K562 (cell line): Measurements from ENCODE around the gene SVOP. TPM values are rescaled to one million over a fixed set of nuclear protein-coding genes. Genes with fewer than 3 reads are reported as not detected.

Experiments used
- ATAC-seq: fragments of 200-7000 bp; cut with Tn5 transposase; 3 replicates; pipeline ENCODE4 v1.9.1; 2020; ENCODE audit warnings: moderate library complexity
- BruUV-seq: library from RNA; stranded (reverse); fragments of 400-500 nt; replicated peaks from 2 replicates; lab custom pipeline; 2021; lab: Mats Ljungman, UMichigan
- CTCF ChIA-PET: fragments of 300-600 bp; formaldehyde crosslinking; extraction: SDS; loops from one replicate; lab custom pipeline; 2021; ENCODE audit warnings: low intra/inter-chr PET ratio; lab: Yijun Ruan, JAX
- POLR2A ChIA-PET: fragments of 300-600, 350-650 bp; sonication (Branson Sonifier 250); formaldehyde crosslinking; extraction: SDS; loops from one replicate; lab custom pipeline; 2021; ENCODE audit warnings: antibody characterized with exemption, inconsistent platforms; lab: Yijun Ruan, JAX
- DNase-seq, 4 experiments: peaks; one replicate each; pipeline versions ENCODE4 v3.0.0 to v3.0.0-alpha.2; 2011 to 2018; ENCODE audit warnings: low spot score in 3 of 4, mixed read lengths in 3 of 4; ENCODE audit errors: extremely low read depth in 1 of 4
- FAIRE-seq: peaks from 2 replicates; lab custom pipeline; 2011; peaks lifted over from hg19 to GRCh38; lab: Jason Lieb, UNC
- H2AFZ ChIP-seq: 2 replicates; pipeline ENCODE4 v1.6.0; 2011; ENCODE audit warnings: low read depth, low read length, control low read depth, inconsistent platforms
- H3K27ac ChIP-seq: fragments of 200-600 bp; 3 replicates; pipeline ENCODE4 v1.8.0; 2011; ENCODE audit warnings: low read depth, mild to moderate bottlenecking, control low read depth, inconsistent platforms, low read length, moderate library complexity, mixed read lengths; ENCODE audit errors: extremely low read depth
- H3K27me3 ChIP-seq, 2 experiments: fragments of 300-600 bp in 1 of 2; 2 replicates in 1 of 2; 3 replicates in 1 of 2; pipeline versions ENCODE4 v1.6.0 to v1.8.0; 2011; ENCODE audit warnings: inconsistent platforms in 2 of 2, low read length in 2 of 2, mild to moderate bottlenecking in 1 of 2, mixed read lengths in 1 of 2, moderate library complexity in 1 of 2; ENCODE audit not compliant: control insufficient read depth in 2 of 2, insufficient read depth in 2 of 2
- H3K36me3 ChIP-seq: fragments of 300-600 bp; 3 replicates; pipeline ENCODE4 v1.8.0; 2011; ENCODE audit warnings: mild to moderate bottlenecking, low read length, inconsistent platforms; ENCODE audit not compliant: control insufficient read depth, insufficient read depth
- H3K4me1 ChIP-seq, 2 experiments: fragments of 200-600 bp in 1 of 2; replicated peaks in 1 of 2; 2 replicates in 1 of 2; 3 replicates in 1 of 2; pipeline versions ENCODE4 v1.5.1 to v1.8.0; 2011; ENCODE audit warnings: inconsistent platforms in 2 of 2, low read length in 2 of 2, mild to moderate bottlenecking in 1 of 2, mixed read lengths in 1 of 2, moderate library complexity in 1 of 2; ENCODE audit not compliant: control insufficient read depth in 2 of 2, insufficient read depth in 2 of 2
- H3K4me2 ChIP-seq: 2 replicates; pipeline ENCODE4 v1.6.1; 2011; ENCODE audit warnings: low read length, control low read depth, inconsistent platforms, mixed read lengths; ENCODE audit not compliant: insufficient read depth
- H3K4me3 ChIP-seq: fragments of 200-600 bp; sonication (generic), shearing (Covaris generic); 2 replicates; pipeline ENCODE4 v1.5.1; 2016; ENCODE audit warnings: control low read depth, inconsistent platforms
- H3K79me2 ChIP-seq: fragments of 200-600 bp; 3 replicates; pipeline ENCODE4 v1.8.0; 2011; ENCODE audit warnings: low read length, inconsistent platforms; ENCODE audit not compliant: control insufficient read depth, insufficient read depth
- H3K9ac ChIP-seq, 2 experiments: 2 replicates each; pipeline versions ENCODE4 v1.6.0 to v1.6.1; 2011; ENCODE audit warnings: low read depth in 2 of 2, low read length in 2 of 2, control low read depth in 1 of 2, inconsistent platforms in 1 of 2, mild to moderate bottlenecking in 1 of 2, mixed read lengths in 1 of 2; ENCODE audit not compliant: insufficient read depth in 1 of 2
- H3K9me1 ChIP-seq: one replicate; pipeline ENCODE4 v1.6.0; 2011; ENCODE audit warnings: inconsistent platforms, mild to moderate bottlenecking, low read length, moderate library complexity; ENCODE audit not compliant: control insufficient read depth, insufficient read depth
- H3K9me3 ChIP-seq: replicated peaks from 2 replicates; pipeline ENCODE4 v1.5.1; 2011; ENCODE audit warnings: low read depth, low read length, inconsistent platforms; ENCODE audit not compliant: control insufficient read depth, insufficient read depth
- H4K20me1 ChIP-seq: replicated peaks from 2 replicates; pipeline ENCODE4 v1.6.1; 2011; ENCODE audit warnings: low read length, inconsistent platforms, mixed read lengths; ENCODE audit not compliant: control insufficient read depth, insufficient read depth
- CBX2 ChIP-seq: fragments of 200-600 bp; sonication (generic); IDR thresholded peaks from one replicate; pipeline ENCODE4 v1.6.1; 2012; ENCODE audit warnings: mild to moderate bottlenecking, low read length, inconsistent platforms; ENCODE audit not compliant: insufficient read depth, poor library complexity, severe bottlenecking
- CREB5 ChIP-seq: fragments of 250-450 bp; sonication (Bioruptor Pico); IDR thresholded peaks from 2 replicates; pipeline ENCODE4 v1.5.0; 2020; ENCODE audit warnings: mild to moderate bottlenecking
- FOS ChIP-seq: IDR thresholded peaks from 3 replicates; pipeline ENCODE4 v1.6.1; 2011; ENCODE audit not compliant: insufficient read length; ENCODE audit errors: extremely low read depth
- GABPA ChIP-seq: fragments of 200-800 bp; sonication (Bioruptor generic); conservative IDR thresholded peaks from 2 replicates; pipeline ENCODE4 v1.6.1; 2016; ENCODE audit warnings: low read depth, missing genetic modification characterization, missing compliant biosample characterization
- HMGN3 ChIP-seq: IDR thresholded peaks from 2 replicates; pipeline ENCODE4 v1.6.1; 2011; ENCODE audit warnings: borderline replicate concordance, low read depth, mild to moderate bottlenecking, mixed read lengths, low read length; ENCODE audit not compliant: insufficient read length; ENCODE audit errors: extremely low read depth
- JUND ChIP-seq, 2 experiments: IDR thresholded peaks; 2 replicates in 1 of 2; 3 replicates in 1 of 2; pipeline ENCODE4 v1.6.1; 2011; ENCODE audit warnings: borderline replicate concordance in 2 of 2, low read depth in 2 of 2, low read length in 2 of 2, improper control_type of control experiment in 1 of 2, missing biosample characterization in 1 of 2, missing genetic modification characterization in 1 of 2, missing genetic modification reagents in 1 of 2
- NFE2L1 ChIP-seq: fragments of 450-650 bp; IDR thresholded peaks from 2 replicates; pipeline ENCODE4 v1.6.1; 2016; ENCODE audit warnings: missing genetic modification characterization, low read depth, mild to moderate bottlenecking, missing compliant biosample characterization, moderate library complexity, borderline replicate concordance
- SMC3 ChIP-seq: conservative IDR thresholded peaks from 2 replicates; pipeline ENCODE4 v1.6.1; 2011; ENCODE audit warnings: low read depth, low read length, improper control_type of control experiment; ENCODE audit not compliant: insufficient read depth
- TFAM ChIP-seq: fragments of 250-450 bp; sonication (Bioruptor Pico); conservative IDR thresholded peaks from 2 replicates; pipeline ENCODE4 v1.5.0; 2021; ENCODE audit warnings: mild to moderate bottlenecking, moderate library complexity
- TGIF2 ChIP-seq: sonication (generic); formaldehyde crosslinking; IDR thresholded peaks from 2 replicates; pipeline ENCODE4 v1.8.1; 2022; ENCODE audit warnings: mild to moderate bottlenecking, missing genetic modification reagents, moderate library complexity
- ZNF398 ChIP-seq: fragments of 250-450 bp; sonication (Bioruptor Pico); IDR thresholded peaks from 2 replicates; pipeline ENCODE4 v1.8.0; 2021; ENCODE audit warnings: moderate library complexity, mild to moderate bottlenecking, inconsistent platforms
- ZNF764 ChIP-seq: fragments of 250-450 bp; sonication (Bioruptor Pico); IDR thresholded peaks from 2 replicates; pipeline ENCODE4 v1.4.0; 2020; ENCODE audit warnings: low read depth, mild to moderate bottlenecking, moderate library complexity
- WGBS: fragments of 100-300 bp; shearing (Covaris generic); methylation state at CpG from one replicate; pipeline ENCODE4 v1.1.6; 2016; ENCODE audit warnings: low coverage, mixed read lengths; ENCODE audit not compliant: insufficient coverage; ENCODE audit errors: missing lambda C conversion rate; 5-methylcytosine and 5-hydroxymethylcytosine counted together
- in situ Hi-C: fragments of 300-500 bp; cut with MboI; formaldehyde crosslinking; loops from 4 replicates; pipeline ENCODE4 v1.15.0; 2018; ENCODE audit warnings: inconsistent platforms, mixed read lengths
- intact Hi-C: fragments of 100-400 bp; cut with micrococcal nuclease; formaldehyde crosslinking; loops from 2 replicates; pipeline ENCODE4 v1.14.2; 2022
- polyA plus RNA-seq, 8 experiments: library from polyadenylated mRNA; depleted of rRNA in 4 of 8; stranded (reverse) in 5 of 8; unstranded in 3 of 8; fragments of >200 nt; fragmentation: Nextera tagmentation in 2 of 8; fragmentation: Illumina TruSeq in 1 of 8; extraction: Ambion mirVana in 2 of 8; extraction: Trizol in 1 of 8; gene quantifications; 2 replicates each; pipeline versions ENCODE4 v1.2.1 to v1.2.3, GENCODE V29; 2011 to 2014; ENCODE audit warnings: inconsistent platforms in 1 of 8, missing spikeins in 1 of 8
- total RNA-seq, 7 experiments: library from RNA; depleted of rRNA in 6 of 7; stranded (reverse); fragments of >200 nt in 6 of 7; fragmentation: Illumina TruSeq in 2 of 7; extraction: Trizol in 2 of 7; gene quantifications; 2 replicates each; pipeline versions ENCODE4 v1.2.1 to v1.2.3, GENCODE V29; 2011 to 2021; ENCODE audit warnings: low replicate concordance in 1 of 7
- TF ChIP-seq, protein P1 (sequence below): sonication (generic); formaldehyde crosslinking; IDR thresholded peaks from 2 replicates; pipeline ENCODE4 v1.8.0; 2022; ENCODE audit warnings: missing genetic modification reagents, mild to moderate bottlenecking, borderline replicate concordance
- TF ChIP-seq, protein P2 (sequence below): fragments of 450-650 bp; formaldehyde crosslinking; IDR thresholded peaks from 2 replicates; pipeline ENCODE4 v1.4.0; 2022; ENCODE audit warnings: mild to moderate bottlenecking, moderate library complexity

Gene SVOP
- total and polyA plus RNA-seq, 9 of the 15 experiments (the other 6 are each of a cell fraction or from before 2014, with no cell fraction given), result 0.01 to 0.09 (median 0.06) TPM; not detected in 1

DNA sequence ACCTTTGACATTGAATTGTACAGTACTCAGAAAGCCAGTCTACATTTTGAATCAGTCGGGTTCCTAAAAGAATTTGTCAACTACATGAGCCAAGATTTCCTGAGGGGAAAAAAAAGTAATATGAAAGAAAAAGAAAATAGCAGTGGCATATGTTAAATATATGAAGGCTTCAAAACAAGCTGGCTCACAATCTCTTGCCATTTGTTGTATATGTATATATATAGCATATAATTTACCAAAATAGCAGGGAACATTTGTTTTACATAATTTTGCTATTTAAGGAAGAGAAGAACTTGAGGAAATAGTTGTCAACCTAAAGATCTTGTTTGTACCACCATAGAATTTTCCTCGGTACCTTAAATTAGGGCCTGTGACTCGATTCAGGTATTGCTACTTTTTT lies 16.9 kb downstream of the SVOP start:
- Histone ChIP-seq H4K20me1 (no peaks in the 10 kb centered on the region), H2AFZ (no peak overlapping the region), H3K27ac (no peak overlapping the region), H3K4me2 (no peak overlapping the region), H3K9me3 (no peaks in the 10 kb centered on the region), H3K4me3 (no peak overlapping the region), H3K36me3 (no peaks in the 10 kb centered on the region), H3K9ac (no peak overlapping the region), H3K9me1 (no peaks in the 10 kb centered on the region), H3K79me2 (no peaks in the 10 kb centered on the region), H3K27me3 (peaks cover 3 to 4% of the 10 kb centered on the region in 2 experiments; a peak in 2 of 5 replicates), H3K4me1 (no peaks in the 10 kb centered on the region)
- POLR2A ChIA-PET, result interaction anchor here (1.0 kb wide), 1 partner anchor 19 kb away, joined by 4 read pairs; no protein-coding TSS in a partner anchor
- intact Hi-C loops, result no loop called here
- no peak for FAIRE-seq
- TF ChIP-seq, protein P1, sequence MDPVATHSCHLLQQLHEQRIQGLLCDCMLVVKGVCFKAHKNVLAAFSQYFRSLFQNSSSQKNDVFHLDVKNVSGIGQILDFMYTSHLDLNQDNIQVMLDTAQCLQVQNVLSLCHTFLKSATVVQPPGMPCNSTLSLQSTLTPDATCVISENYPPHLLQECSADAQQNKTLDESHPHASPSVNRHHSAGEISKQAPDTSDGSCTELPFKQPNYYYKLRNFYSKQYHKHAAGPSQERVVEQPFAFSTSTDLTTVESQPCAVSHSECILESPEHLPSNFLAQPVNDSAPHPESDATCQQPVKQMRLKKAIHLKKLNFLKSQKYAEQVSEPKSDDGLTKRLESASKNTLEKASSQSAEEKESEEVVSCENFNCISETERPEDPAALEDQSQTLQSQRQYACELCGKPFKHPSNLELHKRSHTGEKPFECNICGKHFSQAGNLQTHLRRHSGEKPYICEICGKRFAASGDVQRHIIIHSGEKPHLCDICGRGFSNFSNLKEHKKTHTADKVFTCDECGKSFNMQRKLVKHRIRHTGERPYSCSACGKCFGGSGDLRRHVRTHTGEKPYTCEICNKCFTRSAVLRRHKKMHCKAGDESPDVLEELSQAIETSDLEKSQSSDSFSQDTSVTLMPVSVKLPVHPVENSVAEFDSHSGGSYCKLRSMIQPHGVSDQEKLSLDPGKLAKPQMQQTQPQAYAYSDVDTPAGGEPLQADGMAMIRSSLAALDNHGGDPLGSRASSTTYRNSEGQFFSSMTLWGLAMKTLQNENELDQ (CRISPR knock-in tag), result no peak
- TF ChIP-seq TGIF2 (CRISPR knock-in tag) (no peak), CREB5 (CRISPR knock-in tag) (no peak), TFAM (no peak), HMGN3 (no peak), FOS (no peak), ZNF398 (CRISPR knock-in tag) (no peak), JUND (IDR thresholded peaks at IDR 0.05; ENCODE audit: borderline replicate concordance, low read depth, low read length) (no peak), JUND (tag; IDR thresholded peaks at IDR 0.05; ENCODE audit: borderline replicate concordance, low read depth, low read length) (no peak), CBX2 (no peak), ZNF764 (CRISPR knock-in tag) (no peak), SMC3 (no peak), GABPA (tag) (no peak), NFE2L1 (tag) (no peak)
- TF ChIP-seq, protein P2, sequence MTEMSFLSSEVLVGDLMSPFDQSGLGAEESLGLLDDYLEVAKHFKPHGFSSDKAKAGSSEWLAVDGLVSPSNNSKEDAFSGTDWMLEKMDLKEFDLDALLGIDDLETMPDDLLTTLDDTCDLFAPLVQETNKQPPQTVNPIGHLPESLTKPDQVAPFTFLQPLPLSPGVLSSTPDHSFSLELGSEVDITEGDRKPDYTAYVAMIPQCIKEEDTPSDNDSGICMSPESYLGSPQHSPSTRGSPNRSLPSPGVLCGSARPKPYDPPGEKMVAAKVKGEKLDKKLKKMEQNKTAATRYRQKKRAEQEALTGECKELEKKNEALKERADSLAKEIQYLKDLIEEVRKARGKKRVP, result no peak
- no peak for ATAC-seq
- DNase-seq, result no peak
- WGBS, result 0% methylated on average over 3 of the region's 3 CpGs
- no TSS peak for BruUV-seq
- CTCF ChIA-PET, result no interaction called here
- in situ Hi-C loops, result no loop called here
